SK-N-SH treated with all-trans-retinoic acid at 6 μM for 48 hours (cell line): ENCODE data around the gene PTCD3.

ENCODE experiments used
- ATAC-seq: fragments of 200-7000 bp; cut with Tn5 transposase; 3 replicates; pipeline ENCODE4 v1.9.1; 2020; ENCODE audit warnings: mild to moderate bottlenecking, moderate library complexity
- ARNTL ChIP-seq: fragments of 450-650 bp; formaldehyde crosslinking; IDR thresholded peaks from 2 replicates; pipeline ENCODE4 v1.5.0; 2020; ENCODE audit warnings: low read depth, mild to moderate bottlenecking, moderate library complexity, borderline replicate concordance
- BACH2 ChIP-seq: fragments of 250-450 bp; sonication (Bioruptor Pico); IDR thresholded peaks from 2 replicates; pipeline ENCODE4 v1.9.0; 2021; ENCODE audit warnings: mild to moderate bottlenecking, borderline replicate concordance
- CSDC2 ChIP-seq: fragments of 250-450 bp; sonication (Bioruptor Pico); IDR thresholded peaks from 2 replicates; pipeline ENCODE4 v1.5.0; 2020; ENCODE audit warnings: mild to moderate bottlenecking, moderate library complexity
- CSRNP3 ChIP-seq: fragments of 250-450 bp; sonication (Bioruptor Pico); IDR thresholded peaks from 2 replicates; pipeline ENCODE4 v1.5.1; 2021; ENCODE audit warnings: mild to moderate bottlenecking, moderate library complexity
- GLIS3 ChIP-seq: fragments of 250-450 bp; sonication (Bioruptor Pico); IDR thresholded peaks from 2 replicates; pipeline ENCODE4 v1.5.0; 2020; ENCODE audit warnings: mild to moderate bottlenecking, moderate library complexity
- OSR1 ChIP-seq: fragments of 250-450 bp; sonication (Bioruptor Pico); IDR thresholded peaks from 2 replicates; pipeline ENCODE4 v1.8.0; 2022; ENCODE audit warnings: moderate library complexity, mild to moderate bottlenecking, inconsistent platforms
- PATZ1 ChIP-seq: fragments of 250-450 bp; sonication (Bioruptor Pico); IDR thresholded peaks from 2 replicates; pipeline ENCODE4 v1.8.0; 2020; ENCODE audit warnings: mild to moderate bottlenecking, moderate library complexity, borderline replicate concordance
- POU6F1 ChIP-seq: fragments of 250-450 bp; sonication (Bioruptor Pico); IDR thresholded peaks from 2 replicates; pipeline ENCODE4 v1.8.0; 2021; ENCODE audit warnings: low read depth, mild to moderate bottlenecking, moderate library complexity, borderline replicate concordance
- PPARA ChIP-seq: fragments of 250-450 bp; sonication (Bioruptor Pico); IDR thresholded peaks from 2 replicates; pipeline ENCODE4 v1.5.0; 2020; ENCODE audit warnings: mild to moderate bottlenecking, borderline replicate concordance
- RARB ChIP-seq: fragments of 250-450 bp; sonication (Bioruptor Pico); IDR thresholded peaks from 2 replicates; pipeline ENCODE4 v1.8.0; 2021; ENCODE audit warnings: mild to moderate bottlenecking, moderate library complexity
- SNAI2 ChIP-seq: fragments of 250-450 bp; sonication (Bioruptor Pico); IDR thresholded peaks from 2 replicates; pipeline ENCODE4 v1.5.0; 2020; ENCODE audit warnings: mild to moderate bottlenecking, moderate library complexity
- TOX ChIP-seq: fragments of 250-450 bp; sonication (Bioruptor Pico); IDR thresholded peaks from 2 replicates; pipeline ENCODE4 v1.8.0; 2021; ENCODE audit warnings: mild to moderate bottlenecking, moderate library complexity, borderline replicate concordance
- TSHZ2 ChIP-seq: fragments of 250-450 bp; sonication (Bioruptor Pico); IDR thresholded peaks from 2 replicates; pipeline ENCODE4 v1.5.0; 2020; ENCODE audit warnings: mild to moderate bottlenecking, moderate library complexity
- ZC3H10 ChIP-seq: fragments of 250-450 bp; sonication (Bioruptor Pico); IDR thresholded peaks from 2 replicates; pipeline ENCODE4 v1.5.1; 2021; ENCODE audit warnings: mild to moderate bottlenecking, moderate library complexity
- ZFP3 ChIP-seq: fragments of 250-450 bp; sonication (Bioruptor Pico); IDR thresholded peaks from 2 replicates; pipeline ENCODE4 v1.5.0; 2020; ENCODE audit warnings: mild to moderate bottlenecking, moderate library complexity
- ZNF565 ChIP-seq: fragments of 450-650 bp; formaldehyde crosslinking; conservative IDR thresholded peaks from 2 replicates; pipeline ENCODE4 v1.5.0; 2020; ENCODE audit warnings: low read depth, mild to moderate bottlenecking, moderate library complexity
- ZNF70 ChIP-seq: fragments of 450-650 bp; formaldehyde crosslinking; IDR thresholded peaks from 2 replicates; pipeline ENCODE4 v1.5.0; 2020; ENCODE audit warnings: mild to moderate bottlenecking, moderate library complexity
- ZNF8 ChIP-seq: fragments of 450-650 bp; formaldehyde crosslinking; IDR thresholded peaks from 2 replicates; pipeline ENCODE4 v1.5.0; 2020; ENCODE audit warnings: mild to moderate bottlenecking, moderate library complexity

PTCD3 gene

GRCh38 chr2:86105969-86106945 is at the start of gene PTCD3:
TSS of gene PTCD3 (plus strand) at chr2:86106235. CDS start at chr2:86106248, 13 bp downstream.
- TF ChIP-seq ZNF8 (CRISPR knock-in tag): no peak
- peak; percentile 96 for ATAC-seq

- TF ChIP-seq CSDC2 (CRISPR knock-in tag): no peak
- no peak for TF ChIP-seq ZC3H10 (CRISPR knock-in tag)
- no peak for TF ChIP-seq OSR1 (CRISPR knock-in tag)
- TF ChIP-seq ZNF8 (CRISPR knock-in tag): no peak
- no peak for TF ChIP-seq ZNF70 (CRISPR knock-in tag)
- no peak for TF ChIP-seq ZFP3 (CRISPR knock-in tag)
- no peak for TF ChIP-seq ARNTL (CRISPR knock-in tag)
- no peak for TF ChIP-seq TOX (CRISPR knock-in tag)
- no peak for TF ChIP-seq CSRNP3 (CRISPR knock-in tag)
- TF ChIP-seq PATZ1 (CRISPR knock-in tag): no peak
- TF ChIP-seq RARB (CRISPR knock-in tag): no peak
- TF ChIP-seq POU6F1 (CRISPR knock-in tag): no peak
- no peak; the same call in 1 of the 3 replicates for ATAC-seq
These were observed 49.3 kb upstream of the PTCD3 start for GRCh38 chr2:86056590-86057331.

- no peak for TF ChIP-seq ZNF8 (CRISPR knock-in tag)
- TF ChIP-seq ZNF70 (CRISPR knock-in tag): no peak
- TF ChIP-seq PPARA: no peak
- TF ChIP-seq ZNF565: no peak
- TF ChIP-seq BACH2: no peak
- no peak for TF ChIP-seq CSRNP3 (CRISPR knock-in tag)
- no peak for ATAC-seq
These were observed 44.0 kb upstream of the PTCD3 start for GRCh38 chr2:86062043-86062442.

- no peak for ATAC-seq
- TF ChIP-seq CSRNP3 (CRISPR knock-in tag): no peak
- TF ChIP-seq TOX (CRISPR knock-in tag): no peak
- TF ChIP-seq, all 23 proteins: peak for 0
These were observed 42.0 kb upstream of the PTCD3 start for GRCh38 chr2:86064006-86064405.

GRCh38 chr2:86065512-86065911 is 40.5 kb upstream of the PTCD3 start:
- peak; percentile 89 for ATAC-seq
- no peak for TF ChIP-seq ZNF8 (CRISPR knock-in tag)
- no peak for TF ChIP-seq ARNTL (CRISPR knock-in tag)
- TF ChIP-seq ZNF565: no peak
- no peak for TF ChIP-seq GLIS3 (CRISPR knock-in tag)
- no peak for TF ChIP-seq TSHZ2
- no peak for TF ChIP-seq TOX (CRISPR knock-in tag)
- no peak for TF ChIP-seq SNAI2
- no peak for TF ChIP-seq CSRNP3 (CRISPR knock-in tag)
- TF ChIP-seq ZNF70 (CRISPR knock-in tag): no peak
- TF ChIP-seq RARB (CRISPR knock-in tag): no peak
- no peak for TF ChIP-seq BACH2
